ENCODE measurements around the gene OGFR.
A peak's percentile ranks its signal among the peaks of the same experiment; 100 is the strongest.

Gene OGFR

GRCh38 chr20:62860924-62861691 lies 56.5 kb downstream of the OGFR start:
- no peaks in the 10 kb centered on the region for H3K4me1 ChIP-seq (ENCODE audit: control insufficient read depth, insufficient read depth, low read length)
- H3K27ac ChIP-seq (ENCODE audit: extremely low read depth, low read depth, low read length), result peak overlapping the region; percentile 74; the same call in 1 of the 2 replicates
- H3K9me3 ChIP-seq (ENCODE audit: control insufficient read depth, insufficient read depth, low read depth, low read length), result no peaks in the 10 kb centered on the region
- H3K36me3 ChIP-seq (ENCODE audit: control insufficient read depth in 2 of 2, insufficient read depth in 1 of 2, low read length in 2 of 2), result peaks cover 0 to 28% of the 10 kb centered on the region in 2 experiments; a peak in 2 of 3 replicates
- peak overlapping the region; percentile 61 for H3K4me3 ChIP-seq (ENCODE audit: low read depth, low read length)
- ChIA-PET POLR2A (interaction anchor here (0.6 to 1.3 kb wide), 6 partner anchors 11 to 67 kb away, joined by 3 to 7 read pairs (median 4); partner anchors contain the start of gene MRGBP), CTCF (interaction anchor here (1.4 kb wide), 1 partner anchor 38 kb away, joined by 7 read pairs; no protein-coding TSS in a partner anchor)
- TF ChIP-seq ZNF624 (tag by site-specific recombination; IDR thresholded peaks at IDR 0.05) (no peak), ZBTB26 (tag by site-specific recombination; optimal IDR thresholded peaks at IDR 0.05) (peak; percentile 6)

- Histone ChIP-seq H3K36me3 (ENCODE audit: control insufficient read depth in 2 of 2, insufficient read depth in 1 of 2, low read length in 2 of 2) (peaks cover 0 to 25% of the 10 kb centered on the region in 2 experiments; a peak in 1 of 3 replicates), H3K4me1 (ENCODE audit: control insufficient read depth, insufficient read depth, low read length) (no peaks in the 10 kb centered on the region), H3K27ac (ENCODE audit: extremely low read depth, low read depth, low read length) (peak within 1 kb of the TSS; percentile 74; the same call in 1 of the 2 replicates), H3K4me3 (ENCODE audit: low read depth, low read length) (peak within 1 kb of the TSS; percentile 61), H3K9me3 (ENCODE audit: control insufficient read depth, insufficient read depth, low read depth, low read length) (no peaks in the 10 kb centered on the region)
- ChIA-PET CTCF (interaction anchor here (0.6 kb wide), 1 partner anchor 30 kb away, joined by 4 read pairs; no protein-coding TSS in a partner anchor), POLR2A (interaction anchor here (0.6 to 1.3 kb wide), 7 partner anchors 12 to 537 kb away, joined by 3 to 7 read pairs (median 4); partner anchors contain the start of gene MRGBP)
- TF ChIP-seq ZNF449 (tag by site-specific recombination; IDR thresholded peaks at IDR 0.05), result no peak
- peak; percentile 83 for TF ChIP-seq ZNF692 (tag by site-specific recombination; IDR thresholded peaks at IDR 0.05)
- no peak for TF ChIP-seq ZNF155 (tag by site-specific recombination; IDR thresholded peaks at IDR 0.05)
- TF ChIP-seq AEBP2 (tag by site-specific recombination; IDR thresholded peaks at IDR 0.05; ENCODE audit: borderline replicate concordance), result no peak
- no peak for TF ChIP-seq ZNF132 (tag by site-specific recombination; IDR thresholded peaks at IDR 0.05; ENCODE audit: borderline replicate concordance)
- no peak for TF ChIP-seq ZNF19 (tag by site-specific recombination; IDR thresholded peaks at IDR 0.05; ENCODE audit: low read depth)
- no peak for TF ChIP-seq PRDM10 (tag by site-specific recombination; IDR thresholded peaks at IDR 0.05)
- no peak for TF ChIP-seq ZNF626 (tag by site-specific recombination; IDR thresholded peaks at IDR 0.05)
- TF ChIP-seq ZSCAN5A (tag by site-specific recombination; IDR thresholded peaks at IDR 0.05), result no peak
- TF ChIP-seq GLI4 (tag by site-specific recombination; IDR thresholded peaks at IDR 0.05), result no peak
- no peak for TF ChIP-seq ATF2 (tag by site-specific recombination; IDR thresholded peaks at IDR 0.05; ENCODE audit: low read depth)
- no peak for TF ChIP-seq BCL6B (tag by site-specific recombination; IDR thresholded peaks at IDR 0.05)
- TF ChIP-seq ZXDB (tag by site-specific recombination; IDR thresholded peaks at IDR 0.05), result peak; percentile 69
- peak; percentile 23; the same call in 1 of the 2 replicates for TF ChIP-seq OSR2 (tag by site-specific recombination; IDR thresholded peaks at IDR 0.05)
- TF ChIP-seq ZNF114 (tag by site-specific recombination; IDR thresholded peaks at IDR 0.05), result no peak
These were observed 57.2 kb downstream of the OGFR start, which contains the start of gene TCFL5 for GRCh38 chr20:62861726-62862336. Gene TCFL5, minus strand, starts transcription at chr20:62861822. Its CDS starts 152 bp downstream, at chr20:62861670.
